Smooth muscle cell (in vitro differentiated cells): ENCODE measurements around the gene BEGAIN. TPM values are rescaled to one million over a fixed set of nuclear protein-coding genes. Genes with fewer than 3 reads are reported as not detected.

Experiments
- DNase-seq: peaks from one replicate; lab custom pipeline; 2025; ENCODE audit not compliant: unreplicated experiment; lab: John Stamatoyannopoulos, UW
- H2AFZ ChIP-seq: fragments of 200-600 bp; sonication (generic); 2 replicates; pipeline ENCODE4 v1.6.0; 2016; ENCODE audit warnings: antibody characterized with exemption, low read depth, mild to moderate bottlenecking
- H3F3A ChIP-seq: fragments of 200-600 bp; sonication (generic); 2 replicates; pipeline ENCODE4 v1.6.0; 2017; ENCODE audit warnings: antibody characterized with exemption, low read depth
- H3K27ac ChIP-seq: fragments of 200-600 bp; sonication (generic); 2 replicates; pipeline ENCODE4 v1.5.1; 2016; ENCODE audit warnings: low read depth, mild to moderate bottlenecking
- H3K27me3 ChIP-seq: fragments of 200-600 bp; sonication (generic); 2 replicates; pipeline ENCODE4 v1.6.1; 2016; ENCODE audit warnings: low read depth, mild to moderate bottlenecking
- H3K36me3 ChIP-seq: fragments of 200-600 bp; sonication (generic); 2 replicates; pipeline ENCODE4 v1.5.1; 2016; ENCODE audit warnings: low read depth
- H3K4me1 ChIP-seq: fragments of 200-600 bp; sonication (generic); 2 replicates; pipeline ENCODE4 v1.5.1; 2016; ENCODE audit warnings: low read depth
- H3K4me2 ChIP-seq: fragments of 200-600 bp; sonication (generic); 2 replicates; pipeline ENCODE4 v1.6.0; 2016; ENCODE audit warnings: mild to moderate bottlenecking
- H3K4me3 ChIP-seq: fragments of 200-600 bp; sonication (generic); 2 replicates; pipeline ENCODE4 v1.5.1; 2016; ENCODE audit warnings: mild to moderate bottlenecking
- H3K79me2 ChIP-seq: fragments of 200-600 bp; sonication (generic); 2 replicates; pipeline ENCODE4 v1.6.0; 2016; ENCODE audit warnings: low read depth, mild to moderate bottlenecking
- H3K9ac ChIP-seq: fragments of 200-600 bp; sonication (generic); 2 replicates; pipeline ENCODE4 v1.6.0; 2016; ENCODE audit warnings: low read depth
- H3K9me3 ChIP-seq: fragments of 200-600 bp; sonication (generic); replicated peaks from 2 replicates; pipeline ENCODE4 v1.5.1; 2016; ENCODE audit warnings: low read depth
- H4K20me1 ChIP-seq: fragments of 200-600 bp; sonication (generic); 2 replicates; pipeline ENCODE4 v1.6.0; 2016; ENCODE audit warnings: low read depth
- CTCF ChIP-seq: fragments of 200-600 bp; sonication (generic); IDR thresholded peaks from 2 replicates; pipeline ENCODE4 v1.5.1; 2017; ENCODE audit warnings: borderline replicate concordance, mild to moderate bottlenecking, antibody characterized with exemption; ENCODE audit not compliant: insufficient read depth, poor library complexity, severe bottlenecking
- WGBS: methylation state at CpG from one replicate; pipeline ENCODE4 v1.1.7; 2016; ENCODE audit warnings: low lambda C conversion rate; 5-methylcytosine and 5-hydroxymethylcytosine counted together
- polyA plus RNA-seq: library from polyadenylated mRNA; unstranded; fragments of >200 nt; fragmentation: Nextera tagmentation; extraction: Ambion mirVana; gene quantifications from 2 replicates; pipeline ENCODE4 v1.2.1, GENCODE V29; 2016
- total RNA-seq: library from RNA; depleted of rRNA; stranded (reverse); fragments of >200 nt; gene quantifications from 2 replicates; pipeline ENCODE4 v1.2.3, GENCODE V29; 2014

The BEGAIN gene
- total and polyA plus RNA-seq, 2 experiments from 2014 or later: 4.7 to 11.7 TPM

GRCh38 chr14:100575266-100575995 lies 11.8 kb downstream of the BEGAIN start:
- DNase-seq: no peak
- peaks cover 5% of the 10 kb centered on the region for H3K4me1 ChIP-seq
- H3K79me2 ChIP-seq: no peaks in the 10 kb centered on the region
- peaks cover 13% of the 10 kb centered on the region for H3K27me3 ChIP-seq
- no peak overlapping the region for H2AFZ ChIP-seq
- H3K36me3 ChIP-seq: no peaks in the 10 kb centered on the region
- no peak overlapping the region for H3K4me2 ChIP-seq
- H3K4me3 ChIP-seq: no peak overlapping the region
- no peaks in the 10 kb centered on the region for H4K20me1 ChIP-seq
- H3K27ac ChIP-seq: no peak overlapping the region
- H3K9ac ChIP-seq: no peak overlapping the region
- WGBS: 91% methylated on average over 11 of the region's 11 CpGs
- no peaks in the 10 kb centered on the region for H3F3A ChIP-seq
- no peaks in the 10 kb centered on the region for H3K9me3 ChIP-seq
- TF ChIP-seq CTCF: no peak

- peaks cover 20% of the 10 kb centered on the region for H3K27me3 ChIP-seq
- 94% methylated on average over 7 of the region's 7 CpGs for WGBS
- no peak for TF ChIP-seq CTCF
Measured at GRCh38 chr14:100574642-100575031, 12.6 kb downstream of the BEGAIN start.

GRCh38 chr14:100573757-100574641 lies 13.2 kb downstream of the BEGAIN start:
- H3K36me3 ChIP-seq: no peaks in the 10 kb centered on the region
- WGBS: 92% methylated on average over 26 of the region's 27 CpGs
- peaks cover 26% of the 10 kb centered on the region for H3K27me3 ChIP-seq
- H3F3A ChIP-seq: no peaks in the 10 kb centered on the region
- no peak overlapping the region for H3K4me2 ChIP-seq
- H3K9me3 ChIP-seq: no peaks in the 10 kb centered on the region
- H4K20me1 ChIP-seq: no peaks in the 10 kb centered on the region
- H3K27ac ChIP-seq: no peak overlapping the region
- no peak overlapping the region for H2AFZ ChIP-seq
- no peak overlapping the region for H3K4me3 ChIP-seq
- H3K4me1 ChIP-seq: peaks cover 14% of the 10 kb centered on the region
- H3K79me2 ChIP-seq: no peaks in the 10 kb centered on the region
- no peak overlapping the region for H3K9ac ChIP-seq
- DNase-seq: no peak
- TF ChIP-seq CTCF: no peak

More at GRCh38 chr14:100574642-100575031, 12.6 kb downstream of the BEGAIN start:
- Histone ChIP-seq H3K4me2 (no peak overlapping the region), H3K9ac (no peak overlapping the region), H3K4me1 (peaks cover 10% of the 10 kb centered on the region), H3K9me3 (no peaks in the 10 kb centered on the region), H4K20me1 (no peaks in the 10 kb centered on the region), H3F3A (no peaks in the 10 kb centered on the region), H3K27ac (no peak overlapping the region), H3K36me3 (no peaks in the 10 kb centered on the region), H3K79me2 (no peaks in the 10 kb centered on the region), H2AFZ (no peak overlapping the region), H3K4me3 (no peak overlapping the region)
- no peak for DNase-seq
